GM19025 (cell line): ENCODE measurements around the gene PTBP2.
"Not testable (repeated sequence)": the region's sequence is repeated elsewhere in the genome, so short reads cannot be mapped to it uniquely, and the experiment has no call there.

Experiments used
- ATAC-seq: cut with Tn5 transposase; IDR thresholded peaks from one replicate; pipeline ENCODE4 v1.9.1; 2021; ENCODE audit warnings: mild to moderate bottlenecking, low read depth, moderate library complexity; ENCODE audit not compliant: unreplicated experiment

The PTBP2 gene

DNA sequence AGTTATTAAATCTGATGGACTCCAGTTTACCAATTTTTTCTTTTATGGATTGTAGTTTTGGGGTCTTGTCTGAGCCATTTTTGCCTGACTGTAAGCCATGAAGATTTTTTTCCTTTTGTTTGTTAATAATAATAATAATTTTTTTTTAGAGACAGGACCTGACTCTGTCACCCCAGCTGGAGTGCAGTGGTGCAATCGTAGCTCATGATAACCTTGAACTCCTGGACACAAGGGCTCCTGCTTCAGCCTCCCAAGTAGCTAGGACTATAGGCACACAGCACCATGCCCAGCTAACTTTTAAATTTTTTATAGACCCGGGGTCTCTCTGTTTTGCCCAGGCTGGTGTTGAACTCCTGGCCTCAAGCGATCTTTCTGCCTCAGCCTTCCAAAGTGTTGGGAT is 6.3 kb downstream of the PTBP2 start:
- no peak for ATAC-seq

DNA sequence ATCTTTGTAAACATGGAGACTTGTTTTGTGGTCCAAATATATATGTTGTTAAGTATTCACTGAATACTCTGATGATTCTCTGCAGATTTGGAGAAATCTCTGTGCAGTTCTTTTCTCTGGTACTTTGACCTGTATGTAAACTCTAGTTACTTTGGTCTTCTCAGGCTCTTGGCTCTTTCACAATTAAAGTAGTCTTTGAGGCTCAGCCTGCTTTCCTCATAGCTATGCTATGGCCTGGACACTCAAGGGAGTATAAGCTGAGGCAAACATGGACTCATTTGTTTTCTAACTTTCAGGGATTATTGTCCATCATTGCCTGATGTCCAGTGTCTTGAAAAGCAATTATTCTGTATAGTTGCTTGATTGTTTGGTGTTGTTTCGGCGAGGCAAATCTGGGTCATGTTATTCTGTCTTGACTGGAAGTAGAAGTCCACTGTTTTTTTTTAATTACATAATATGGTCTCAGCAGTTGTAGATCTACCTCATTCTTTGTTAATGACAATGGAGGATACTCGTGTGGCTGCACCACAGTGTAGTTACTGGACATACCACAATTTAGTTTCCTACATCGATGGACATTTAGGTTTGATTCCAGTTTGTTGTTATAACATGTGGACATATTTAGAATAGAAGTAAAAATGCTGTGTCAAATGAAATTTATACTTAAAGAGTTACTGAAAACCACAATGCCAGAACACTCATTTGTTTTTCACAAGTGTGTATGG is 9.2 kb downstream of the PTBP2 start:
- no peak for ATAC-seq

DNA sequence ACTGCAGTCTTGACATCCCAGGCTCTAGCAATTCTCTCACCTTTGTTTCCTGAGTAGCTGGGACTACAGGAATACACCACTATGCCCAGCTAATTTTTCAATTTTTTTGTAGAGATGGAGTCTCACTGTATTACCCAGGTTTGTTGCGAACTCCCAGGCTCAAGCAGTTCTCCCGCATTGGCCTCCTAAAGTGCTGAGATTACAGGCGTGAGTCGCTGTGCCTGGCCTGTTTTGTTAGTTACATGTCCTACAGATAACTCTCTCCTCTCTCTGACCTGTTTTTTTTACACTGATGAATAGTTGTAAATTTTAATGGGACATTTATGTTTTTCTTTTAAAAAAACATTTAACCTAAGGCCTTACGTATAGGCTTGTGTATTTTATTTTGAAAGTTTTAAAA is 19.8 kb downstream of the PTBP2 start:
- no peak for ATAC-seq

DNA sequence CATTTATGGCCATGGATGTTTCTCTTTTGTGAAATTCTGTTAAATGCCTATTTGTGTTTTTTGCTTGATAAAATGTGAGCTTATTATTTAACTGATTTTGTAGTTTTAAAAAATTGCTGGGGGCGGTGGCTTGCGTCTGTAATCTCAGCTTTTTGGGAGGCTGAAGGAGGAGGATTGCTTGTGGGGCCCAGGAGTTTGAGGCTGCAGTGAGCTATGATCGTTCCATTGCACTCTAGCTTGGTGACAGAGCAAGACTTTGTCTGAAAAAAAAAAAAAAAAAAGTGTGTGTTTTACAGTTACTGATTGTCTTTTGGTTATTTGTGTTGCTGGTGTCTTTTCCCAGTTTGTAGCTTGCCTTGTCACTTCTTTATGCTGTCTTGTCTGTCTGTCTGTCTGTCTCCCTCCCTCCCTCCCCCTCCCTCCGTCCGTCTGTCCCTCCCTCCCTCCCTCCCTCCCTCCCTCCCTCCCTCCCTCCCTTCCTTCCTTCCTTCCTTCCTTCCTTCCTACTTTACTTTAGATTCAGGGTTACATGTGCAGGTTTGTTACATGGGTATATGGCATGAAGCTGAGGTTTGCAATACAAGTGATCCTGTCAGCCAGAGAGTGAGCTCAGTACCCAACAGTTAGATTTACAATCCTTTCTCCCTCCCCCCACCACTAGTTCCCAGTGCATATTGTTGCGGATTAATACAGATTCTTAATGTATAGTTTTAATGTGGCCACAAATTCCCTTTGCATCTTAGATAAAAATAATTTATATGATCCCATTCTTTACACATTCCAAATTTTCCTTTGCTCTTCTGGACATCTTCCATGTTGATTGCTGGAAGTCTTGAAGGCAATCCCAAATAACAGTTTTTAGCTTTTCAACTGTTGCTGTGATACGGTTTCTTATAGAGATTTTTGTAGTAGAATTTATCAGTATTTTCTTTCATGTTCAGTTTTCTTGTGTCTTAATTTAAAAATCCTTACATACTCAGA is 25.1 kb downstream of the PTBP2 start:
- no peak for ATAC-seq

DNA sequence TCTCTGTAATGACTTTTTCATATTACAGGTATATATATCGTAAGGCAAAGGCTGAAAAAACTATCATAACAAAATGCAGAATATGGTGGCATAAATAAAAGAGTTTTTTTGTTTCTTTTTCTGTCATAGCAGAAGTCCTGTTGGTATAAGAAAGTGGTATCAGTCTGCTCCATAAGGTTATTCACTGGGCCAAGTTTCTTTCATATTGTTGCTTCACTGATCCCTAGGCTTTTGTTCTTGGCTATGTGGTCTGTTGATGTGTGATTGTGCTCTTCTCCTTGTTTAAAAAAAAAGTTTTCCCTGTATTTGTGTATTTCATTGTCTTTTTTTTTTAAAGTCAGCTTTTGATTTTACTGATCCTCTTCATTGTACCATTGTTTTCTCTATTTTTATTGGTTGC is 26.0 kb downstream of the PTBP2 start:
- no peak for ATAC-seq

DNA sequence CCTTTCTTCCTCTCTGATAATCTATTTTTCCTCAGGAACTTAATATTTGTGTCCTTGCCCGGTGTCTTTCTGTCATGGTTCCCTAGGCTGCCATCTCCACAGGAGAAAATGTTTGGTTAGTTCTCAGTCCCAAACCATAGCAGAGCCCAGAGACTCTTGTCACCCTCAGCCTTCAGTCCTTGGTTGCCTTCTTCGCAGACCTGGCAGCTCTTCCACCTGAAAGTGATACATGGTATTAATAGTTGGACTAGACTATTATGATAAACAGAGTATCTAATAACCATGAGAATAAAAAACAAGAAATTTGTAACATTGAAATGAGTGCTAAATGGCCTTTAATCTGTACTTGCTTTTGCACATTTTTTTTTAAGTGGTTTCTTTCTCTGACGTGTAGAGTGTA is 26.5 kb downstream of the PTBP2 start:
- ATAC-seq: no peak

DNA sequence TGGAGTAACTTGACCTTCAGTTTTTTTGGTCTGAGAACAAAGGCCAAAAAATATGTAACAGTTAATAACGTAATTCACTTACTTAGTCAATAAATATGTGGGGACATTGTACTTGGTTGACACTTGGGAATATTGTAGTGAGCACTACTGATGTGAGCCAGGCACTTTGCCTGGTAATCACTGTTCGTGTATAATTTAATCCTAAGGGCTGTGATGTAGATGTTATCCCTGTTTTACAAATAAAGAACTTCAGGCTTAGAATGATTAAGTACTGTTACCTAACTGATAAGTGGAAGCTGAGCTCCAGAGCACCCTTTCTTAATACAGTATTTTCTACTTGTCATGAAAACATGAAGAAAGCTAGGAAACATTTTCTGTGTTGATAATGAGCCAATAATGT is 28.0 kb downstream of the PTBP2 start:
- no peak for ATAC-seq

DNA sequence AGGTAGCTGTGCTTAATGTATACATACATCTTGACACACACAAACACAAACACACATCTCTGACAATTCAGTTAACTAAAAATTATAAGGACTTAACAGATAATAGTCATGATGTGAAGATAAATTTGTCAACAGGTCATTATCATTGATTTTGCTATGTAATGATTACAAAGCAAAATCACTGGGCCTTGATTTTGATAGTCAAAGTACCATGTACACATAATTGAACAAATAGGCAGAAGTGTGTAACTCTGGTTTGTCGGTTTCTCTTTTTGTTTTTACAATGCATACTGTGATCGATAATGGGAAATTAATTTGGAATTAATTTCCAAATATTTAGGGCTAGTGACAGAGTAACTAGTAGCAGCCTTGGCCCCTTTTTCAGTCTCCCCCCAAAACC is 30.8 kb downstream of the PTBP2 start:
- ATAC-seq: no peak

DNA sequence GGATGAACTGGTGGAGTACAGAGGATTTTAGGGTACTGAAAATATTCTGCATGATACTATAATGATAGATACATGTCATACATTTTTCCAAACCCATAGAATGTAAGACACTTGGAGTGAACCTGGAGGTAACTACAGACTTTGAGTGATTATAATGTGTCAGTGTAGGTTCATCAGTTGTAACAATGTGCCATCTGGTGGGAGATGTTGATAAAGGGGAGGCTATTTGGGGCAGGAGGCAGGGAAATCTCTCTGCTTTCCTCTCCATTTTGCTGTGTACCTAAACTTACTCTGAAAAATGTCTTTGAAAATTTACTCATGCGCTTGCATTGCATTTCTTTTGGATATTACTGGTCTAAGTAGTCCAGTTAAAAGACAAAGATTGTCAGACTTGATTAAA is 35.2 kb downstream of the PTBP2 start:
- ATAC-seq: no peak

DNA sequence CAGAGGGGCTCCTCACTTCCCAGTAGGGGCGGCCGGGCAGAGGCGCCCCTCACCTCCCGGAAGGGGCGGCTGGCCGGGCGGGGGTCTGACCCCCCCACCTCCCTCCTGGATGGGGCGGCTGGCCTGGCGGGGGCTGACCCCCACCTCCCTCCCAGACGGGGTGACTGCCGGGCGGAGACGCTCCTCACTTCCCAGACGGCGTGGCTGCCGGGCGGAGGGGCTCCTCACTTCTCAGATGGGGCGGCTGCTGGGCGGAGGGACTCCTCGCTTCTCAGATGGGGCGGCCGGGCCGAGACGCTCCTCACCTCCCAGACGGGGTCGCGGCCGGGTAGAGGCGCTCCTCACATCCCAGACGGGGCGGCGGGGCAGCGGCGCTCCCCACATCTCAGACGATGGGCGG is 41.0 kb downstream of the PTBP2 start:
- ATAC-seq: not testable (repeated sequence)

DNA sequence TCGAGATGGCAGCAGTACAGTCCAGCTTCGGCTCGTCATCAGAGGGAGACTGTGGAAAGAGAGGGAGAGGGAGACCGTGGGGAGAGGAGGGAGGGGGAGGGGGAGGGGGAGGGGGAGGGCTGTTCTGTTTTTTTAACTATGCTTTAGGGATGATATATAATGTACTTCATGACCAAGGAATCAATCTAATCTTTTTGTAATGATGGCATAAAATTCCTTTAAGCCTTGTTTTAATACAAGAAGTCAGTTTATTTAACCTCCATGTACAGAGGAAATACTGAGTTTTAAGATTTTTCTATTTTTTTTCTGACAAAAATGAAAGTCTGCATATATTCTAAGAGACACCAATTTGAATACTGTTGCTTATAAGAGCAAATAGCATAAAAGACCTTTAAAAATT is 41.9 kb downstream of the PTBP2 start:
- no peak for ATAC-seq

DNA sequence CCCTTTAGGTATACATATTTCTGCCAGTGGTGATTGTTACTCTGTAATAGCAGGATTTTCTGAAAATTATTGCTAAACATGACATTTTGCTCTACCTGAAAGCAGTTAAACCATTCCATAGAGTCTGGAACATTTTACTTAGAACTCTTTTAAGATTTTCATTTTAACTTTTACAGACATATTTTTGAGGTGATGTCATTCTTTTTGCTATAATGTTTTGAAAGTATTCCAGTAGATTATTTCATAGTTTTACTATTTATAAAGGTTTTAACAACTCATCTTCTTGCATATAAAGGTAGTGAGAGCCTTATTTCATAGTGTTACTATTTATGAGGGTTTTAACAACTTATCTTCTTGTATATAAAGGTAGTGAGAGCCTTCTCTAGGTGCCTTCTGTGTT is 42.9 kb downstream of the PTBP2 start:
- no peak for ATAC-seq

DNA sequence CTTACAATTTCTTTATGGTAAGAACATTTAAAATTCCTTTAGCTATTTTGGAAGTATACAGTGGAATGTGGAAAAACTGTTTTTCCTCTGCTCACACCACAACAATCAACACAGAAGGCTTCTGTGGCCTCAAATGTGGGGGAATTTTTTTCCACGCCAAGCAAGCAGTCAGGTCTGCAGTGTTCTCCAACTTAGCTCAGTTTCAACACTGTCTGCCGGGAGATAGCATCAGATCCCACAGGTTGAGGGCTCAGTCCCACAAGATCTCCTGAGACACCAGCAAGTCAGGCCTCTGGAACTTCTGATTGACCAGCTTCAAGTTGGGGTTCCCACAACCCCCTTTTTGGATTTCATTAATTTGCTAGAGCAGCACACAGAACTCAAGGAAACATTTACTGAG is 50.3 kb downstream of the PTBP2 start:
- ATAC-seq: no peak

DNA sequence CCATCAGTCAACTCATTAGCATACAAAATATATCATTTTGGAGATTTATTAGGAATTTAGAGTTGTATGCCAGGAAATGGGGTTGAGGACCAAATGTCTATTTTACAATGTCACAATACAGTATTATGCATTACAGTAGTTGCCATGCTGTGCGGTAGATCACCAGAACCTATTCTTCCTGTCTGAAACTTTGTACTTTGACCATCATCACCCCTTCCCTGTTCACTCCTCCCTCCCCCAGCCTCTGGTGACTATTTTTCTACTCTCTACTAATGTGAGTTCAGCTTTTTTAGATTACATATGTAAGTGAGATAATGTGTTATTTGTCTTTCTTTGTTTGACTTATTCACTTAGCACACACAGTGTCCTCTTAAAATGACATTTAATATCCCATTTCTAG is 50.8 kb downstream of the PTBP2 start:
- no peak for ATAC-seq

DNA sequence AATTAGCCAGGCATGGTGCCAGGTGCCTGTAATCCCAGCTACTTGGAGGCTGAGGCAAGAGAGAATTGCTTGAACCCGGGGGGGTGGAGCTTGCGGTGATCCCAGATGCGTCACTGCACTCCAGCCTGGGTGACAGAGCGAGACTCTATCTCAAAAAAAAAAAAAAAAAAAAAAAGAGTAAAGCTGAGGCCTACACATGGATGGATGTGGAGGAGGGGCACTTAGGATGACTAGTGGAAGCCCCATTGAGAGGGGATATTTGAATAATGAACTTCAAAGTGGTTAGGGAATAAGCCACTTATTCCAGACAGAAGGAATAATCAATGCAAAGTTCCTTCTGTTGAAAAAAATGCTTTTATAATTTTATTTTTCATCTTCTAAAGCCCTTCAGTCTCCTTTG is 51.4 kb downstream of the PTBP2 start:
- ATAC-seq: no peak

DNA sequence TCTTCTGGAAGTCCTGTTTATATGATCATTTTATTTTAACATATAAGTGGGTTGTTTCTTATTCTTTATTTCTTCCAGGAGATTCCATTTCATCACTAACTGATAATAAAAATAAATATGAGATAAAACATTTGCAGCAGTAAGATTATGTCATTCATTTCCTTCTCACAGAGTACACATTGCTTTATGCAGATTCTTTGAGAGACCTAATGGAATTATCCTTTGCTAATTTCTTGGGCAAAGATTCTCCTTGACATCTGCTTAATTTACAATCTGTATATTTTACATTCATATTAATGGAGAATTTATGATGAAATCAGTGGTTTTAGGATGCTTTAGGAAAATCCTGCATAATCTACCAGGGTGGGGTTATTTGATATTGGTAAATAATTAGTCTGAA is 60.6 kb downstream of the PTBP2 start:
- ATAC-seq: no peak

DNA sequence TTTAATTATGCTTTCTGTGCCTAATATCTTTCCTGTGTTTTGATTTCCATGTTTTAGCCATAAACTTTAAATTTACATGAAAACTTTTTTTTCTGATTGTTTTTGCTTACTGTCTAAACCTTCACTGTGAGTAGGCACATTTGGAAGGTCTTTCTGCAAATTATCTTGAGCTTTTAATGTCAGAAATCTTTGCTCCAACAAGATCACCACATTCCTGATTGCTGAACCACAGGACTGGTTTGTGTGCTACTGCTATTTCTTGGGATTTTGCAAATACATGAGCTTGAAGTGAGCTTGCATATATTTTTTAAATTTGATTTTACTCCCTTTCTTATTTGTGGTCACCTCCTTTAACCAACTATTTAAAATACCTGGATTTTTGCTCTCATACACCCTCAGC is 61.3 kb downstream of the PTBP2 start:
- ATAC-seq: no peak

DNA sequence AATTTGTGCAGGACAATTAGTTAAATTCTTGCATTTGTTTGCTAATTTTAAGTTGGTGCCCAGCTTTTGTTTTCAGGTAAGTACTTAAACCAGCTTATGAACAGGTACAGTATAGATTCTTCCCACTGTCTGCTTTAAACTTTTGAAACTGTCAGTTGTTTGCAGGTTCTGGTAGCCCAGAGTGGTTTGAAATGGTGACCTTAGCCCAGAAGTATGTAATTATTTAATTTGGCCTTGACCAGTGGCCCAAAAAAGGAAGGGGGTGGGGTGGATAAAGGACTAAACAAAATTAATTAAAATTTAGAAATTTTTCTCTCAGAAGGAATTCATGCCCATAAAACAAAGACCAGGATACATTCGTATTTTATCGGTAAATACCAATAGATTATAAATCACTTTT is 69.0 kb downstream of the PTBP2 start:
- no peak for ATAC-seq

DNA sequence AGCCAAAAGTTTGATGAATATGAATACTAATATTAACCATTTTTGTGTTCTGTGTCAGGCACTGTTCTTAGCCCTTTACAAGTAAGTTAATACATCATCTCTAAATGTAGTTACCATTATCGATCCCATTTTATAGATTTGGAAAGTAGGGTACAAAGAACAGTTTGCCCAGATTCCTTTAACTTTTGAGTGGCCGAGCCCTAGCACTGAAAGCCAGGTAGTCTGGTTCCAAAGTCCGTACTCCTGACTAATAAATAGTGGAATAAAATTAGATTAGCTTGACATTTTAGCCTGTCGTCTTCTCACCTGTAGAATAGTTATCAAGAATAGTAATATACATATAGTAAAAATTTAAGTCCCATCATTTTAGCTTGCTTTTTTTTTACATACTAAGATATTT is 70.6 kb downstream of the PTBP2 start:
- no peak for ATAC-seq

DNA sequence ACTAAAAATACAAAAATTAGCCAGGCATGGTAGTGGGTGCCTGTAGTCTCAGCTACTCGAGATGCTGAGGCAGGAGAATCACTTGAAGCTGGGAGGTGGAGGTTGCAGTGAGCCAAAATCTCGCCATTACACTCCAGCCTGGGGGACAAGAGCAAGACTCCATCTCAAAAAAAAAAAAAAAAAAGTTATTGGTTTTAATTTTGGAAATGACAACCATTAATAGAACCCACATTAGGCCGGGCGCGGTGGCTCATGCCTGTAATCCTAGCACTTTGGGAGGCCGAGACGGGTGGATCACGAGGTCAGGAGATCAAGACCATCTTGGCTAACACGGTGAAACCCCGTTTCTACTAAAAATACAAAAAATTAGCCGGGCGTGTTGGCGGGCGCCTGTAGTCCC is 80.1 kb downstream of the PTBP2 start:
- not testable (repeated sequence) for ATAC-seq

DNA sequence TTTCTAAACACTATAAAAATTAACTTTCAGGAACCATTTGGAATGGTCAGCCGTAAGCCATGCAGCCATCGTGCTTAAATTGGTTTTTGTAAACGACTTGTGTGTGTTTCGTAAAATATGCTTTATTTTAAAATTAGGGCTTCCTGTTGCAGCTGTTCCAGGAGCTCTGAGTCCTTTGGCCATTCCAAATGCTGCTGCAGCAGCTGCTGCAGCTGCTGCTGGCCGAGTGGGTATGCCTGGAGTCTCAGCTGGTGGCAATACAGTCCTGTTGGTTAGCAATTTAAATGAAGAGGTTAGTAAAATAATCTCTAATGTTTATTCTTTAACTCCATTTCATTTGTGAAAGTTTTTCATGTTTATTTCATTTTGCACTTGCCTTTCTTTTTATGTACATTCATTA is 83.1 kb downstream of the PTBP2 start:
- no peak for ATAC-seq

DNA sequence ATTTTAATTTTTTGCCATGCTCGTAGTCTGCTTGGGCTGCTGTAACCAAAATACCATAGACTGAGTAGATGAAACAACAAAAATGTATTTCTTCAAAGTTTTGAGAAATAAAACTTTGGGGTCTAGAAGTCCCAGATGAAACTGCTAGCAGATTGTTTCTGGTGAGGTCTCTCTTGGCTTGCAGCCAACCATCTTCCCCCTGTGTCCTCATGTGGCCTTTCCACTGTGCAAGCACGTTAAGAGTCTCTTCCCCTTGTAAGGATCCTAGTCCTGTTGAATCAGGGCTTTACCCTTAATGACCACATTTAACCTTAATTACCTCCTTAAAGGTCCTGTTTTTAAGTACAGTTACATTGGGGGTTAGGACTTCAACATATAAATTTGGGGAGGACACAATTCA is 86.6 kb downstream of the PTBP2 start:
- ATAC-seq: no peak
